GM12878 (cell line): ENCODE data around the gene KCNC2. TPM values are rescaled to one million over a fixed set of nuclear protein-coding genes. Genes with fewer than 3 reads are reported as not detected.

Experiments used
- ATAC-seq: fragments of 200-7000 bp; cut with Tn5 transposase; 3 replicates; pipeline ENCODE4 v1.9.1; 2020; ENCODE audit warnings: mild to moderate bottlenecking, moderate library complexity
- BruUV-seq: library from RNA; stranded (reverse); fragments of 400-500 nt; replicated peaks from 2 replicates; lab custom pipeline; 2021; lab: Mats Ljungman, UMichigan
- CTCF ChIA-PET: fragments of 300-600 bp; sonication (Branson Sonifier 250); formaldehyde crosslinking; extraction: SDS; loops from one replicate; lab custom pipeline; 2021; ENCODE audit warnings: inconsistent platforms; lab: Yijun Ruan, JAX
- POLR2A ChIA-PET: fragments of 350-600 bp; formaldehyde crosslinking; extraction: SDS; loops from one replicate; lab custom pipeline; 2021; ENCODE audit warnings: inconsistent platforms; lab: Charles Lee
- RAD21 ChIA-PET: fragments of 300-600 bp; sonication (Branson Sonifier 250); formaldehyde crosslinking; loops from one replicate; lab custom pipeline; 2023; ENCODE audit warnings: antibody characterized with exemption; ENCODE audit not compliant: unreplicated experiment; lab: Charles Lee
- SMC1A ChIA-PET: fragments of 300-600 bp; sonication (Branson Sonifier 250); formaldehyde crosslinking; loops from one replicate; lab custom pipeline; 2023; ENCODE audit not compliant: unreplicated experiment, uncharacterized antibody; lab: Charles Lee
- DNase-seq: peaks from one replicate; pipeline ENCODE4 v3.0.0-alpha.2; 2011; ENCODE audit warnings: low read depth, low spot score
- FAIRE-seq: peaks from 3 replicates; lab custom pipeline; 2011; peaks lifted over from hg19 to GRCh38; lab: Jason Lieb, UNC
- H2AFZ ChIP-seq: 2 replicates; pipeline ENCODE4 v1.6.0; 2011; ENCODE audit warnings: low read depth, low read length, control low read depth; ENCODE audit not compliant: control insufficient read depth
- H3K27ac ChIP-seq: 2 replicates; pipeline ENCODE4 v1.5.1; 2011; ENCODE audit warnings: control low read depth; ENCODE audit not compliant: control insufficient read depth, insufficient read depth
- H3K27me3 ChIP-seq, 2 experiments: replicated peaks in 1 of 2; 2 replicates each; pipeline versions ENCODE4 v1.6.0 to v1.6.1; 2011; ENCODE audit warnings: low read length in 1 of 2; ENCODE audit not compliant: control insufficient read depth in 2 of 2, insufficient read depth in 2 of 2
- H3K36me3 ChIP-seq, 2 experiments: 2 replicates each; pipeline ENCODE4 v1.5.1; 2011; ENCODE audit warnings: low read length in 1 of 2; ENCODE audit not compliant: control insufficient read depth in 2 of 2, insufficient read depth in 2 of 2
- H3K4me1 ChIP-seq: 2 replicates; pipeline ENCODE4 v1.6.1; 2011; ENCODE audit warnings: mild to moderate bottlenecking, low read length, moderate library complexity, mixed read lengths; ENCODE audit not compliant: control insufficient read depth, insufficient read depth
- H3K4me2 ChIP-seq: 2 replicates; pipeline ENCODE4 v1.6.0; 2011; ENCODE audit warnings: control low read depth; ENCODE audit not compliant: control insufficient read depth, insufficient read depth
- H3K4me3 ChIP-seq: fragments of 200-600 bp; sonication (generic); 2 replicates; pipeline ENCODE4 v1.5.1; 2016
- H3K79me2 ChIP-seq: 2 replicates; pipeline ENCODE4 v1.6.0; 2011; ENCODE audit warnings: low read length; ENCODE audit not compliant: control insufficient read depth, insufficient read depth
- H3K9ac ChIP-seq: 2 replicates; pipeline ENCODE4 v1.8.0; 2011; ENCODE audit warnings: low read length, control low read depth, mixed read lengths; ENCODE audit not compliant: control insufficient read depth, insufficient read depth
- H3K9me3 ChIP-seq: replicated peaks from 3 replicates; pipeline ENCODE4 v1.5.1; 2011; ENCODE audit warnings: mild to moderate bottlenecking, low read length; ENCODE audit not compliant: control insufficient read depth, insufficient read depth
- H4K20me1 ChIP-seq: 2 replicates; pipeline ENCODE4 v1.6.0; 2011; ENCODE audit not compliant: control insufficient read depth, insufficient read depth
- ATF7 ChIP-seq: fragments of 450-650 bp; IDR thresholded peaks from 2 replicates; pipeline ENCODE4 v1.6.1; 2016; ENCODE audit warnings: low read depth, mild to moderate bottlenecking
- CBX3 ChIP-seq: fragments of 200-600 bp; sonication (generic); IDR thresholded peaks from 2 replicates; pipeline ENCODE4 v1.6.1; 2016; ENCODE audit warnings: low read depth, borderline replicate concordance
- CHD4 ChIP-seq: fragments of 200-600 bp; sonication (generic); IDR thresholded peaks from 2 replicates; pipeline ENCODE4 v1.6.1; 2016; ENCODE audit warnings: mild to moderate bottlenecking
- EP300 ChIP-seq, 2 experiments: fragments of 150-350 bp in 1 of 2; IDR thresholded peaks; 2 replicates each; pipeline ENCODE4 v1.6.1; 2011 to 2012; ENCODE audit warnings: low read depth in 2 of 2, low read length in 2 of 2, borderline replicate concordance in 1 of 2, improper control_type of control experiment in 1 of 2, inconsistent platforms in 1 of 2; ENCODE audit not compliant: control insufficient read depth in 1 of 2
- ESRRA ChIP-seq: IDR thresholded peaks from 2 replicates; pipeline ENCODE4 v1.6.1; 2012; ENCODE audit warnings: mild to moderate bottlenecking, low read length, improper control_type of control experiment
- EZH2 ChIP-seq: IDR thresholded peaks from 2 replicates; pipeline ENCODE4 v1.6.1; 2012; ENCODE audit warnings: low read depth, mild to moderate bottlenecking, control low read depth, inconsistent platforms, low read length, borderline replicate concordance; ENCODE audit not compliant: control insufficient read depth
- HDGF ChIP-seq: fragments of 450-650 bp; IDR thresholded peaks from 2 replicates; pipeline ENCODE4 v1.6.1; 2016; ENCODE audit warnings: antibody characterized with exemption
- TAF1 ChIP-seq: IDR thresholded peaks from 2 replicates; pipeline ENCODE4 v1.6.1; 2011; ENCODE audit warnings: mild to moderate bottlenecking, low read depth, low read length, borderline replicate concordance
- WRNIP1 ChIP-seq: IDR thresholded peaks from 2 replicates; pipeline ENCODE4 v1.6.1; 2011; ENCODE audit warnings: low read depth, low read length, improper control_type of control experiment, borderline replicate concordance
- WGBS: methylation state at CpG from one replicate; pipeline ENCODE4 v1.1.6; 2016; ENCODE audit warnings: low lambda C conversion rate; ENCODE audit not compliant: insufficient replicate concordance, insufficient coverage; ENCODE audit errors: missing lambda C conversion rate; 5-methylcytosine and 5-hydroxymethylcytosine counted together
- in situ Hi-C: fragments of 300-500 bp; cut with MboI; formaldehyde crosslinking; loops from 9 replicates; pipeline ENCODE4 v1.14.3; 2018; ENCODE audit warnings: mixed read lengths
- intact Hi-C: fragments of 100-400 bp; cut with micrococcal nuclease; formaldehyde crosslinking; loops from one replicate; pipeline ENCODE4 v1.14.2; 2022; ENCODE audit not compliant: unreplicated experiment
- polyA plus RNA-seq, 11 experiments: library from polyadenylated mRNA; depleted of rRNA in 4 of 11; unstranded in 6 of 11; stranded (reverse) in 5 of 11; fragments of >200 nt; fragmentation: Nextera tagmentation in 4 of 11; fragmentation: Illumina TruSeq in 1 of 11; extraction: Ambion mirVana in 4 of 11; extraction: Trizol in 1 of 11; gene quantifications; 1 replicate in 1 of 11; 2 replicates in 10 of 11; pipeline versions ENCODE4 v1.2.1 to v1.2.3, GENCODE V29; 2011 to 2016; ENCODE audit warnings: inconsistent platforms in 2 of 11, missing spikeins in 2 of 11, low read depth in 1 of 11
- total RNA-seq, 4 experiments: library from RNA; depleted of rRNA in 3 of 4; stranded (reverse); fragments of >200 nt in 3 of 4; fragmentation: Illumina TruSeq in 1 of 4; extraction: Trizol in 1 of 4; gene quantifications; 2 replicates each; pipeline versions ENCODE4 v1.2.1 to v1.2.3, GENCODE V29; 2013 to 2021
- TF ChIP-seq, protein P1 (sequence below): fragments of 450-650 bp; IDR thresholded peaks from 2 replicates; pipeline ENCODE4 v1.6.1; 2017; ENCODE audit warnings: mild to moderate bottlenecking
- TF ChIP-seq, protein P2 (sequence below): IDR thresholded peaks from 2 replicates; pipeline ENCODE4 v1.6.1; 2011; ENCODE audit warnings: low read depth, low read length, improper control_type of control experiment, borderline replicate concordance
- TF ChIP-seq, protein P3 (sequence below): fragments of 450-650 bp; IDR thresholded peaks from 2 replicates; pipeline ENCODE4 v1.6.1; 2017; ENCODE audit warnings: antibody characterized with exemption, mild to moderate bottlenecking, moderate library complexity
- TF ChIP-seq, protein P4 (sequence below): IDR thresholded peaks from 2 replicates; pipeline ENCODE4 v1.6.1; 2012; ENCODE audit warnings: mild to moderate bottlenecking, low read depth, low read length

Gene KCNC2
- total and polyA plus RNA-seq, 10 of the 15 experiments (the other 5 are each of a cell fraction or from before 2014, with no cell fraction given), result 0.03 to 2.3 (median 0.08) TPM; not detected in 7

DNA sequence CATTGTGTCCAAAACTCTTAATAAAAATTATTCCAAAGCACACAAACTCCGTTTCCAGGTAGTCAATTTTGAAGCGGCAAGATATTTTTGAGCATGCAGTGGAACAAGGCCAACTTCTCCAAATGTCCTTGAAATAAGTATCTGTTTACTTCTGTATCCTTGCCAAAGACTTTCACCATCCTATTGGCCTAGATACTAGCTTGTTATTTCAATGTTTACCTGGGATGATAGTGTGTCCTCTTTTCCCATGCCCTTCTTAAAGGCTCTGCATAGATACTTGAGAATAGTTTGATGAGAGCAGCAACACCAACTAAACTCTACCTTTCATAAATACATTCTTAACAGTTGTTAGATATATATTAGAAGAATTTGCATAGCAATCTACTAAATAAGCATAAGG, 160.9 kb downstream of the KCNC2 start (continued):
- TF ChIP-seq, protein P1, sequence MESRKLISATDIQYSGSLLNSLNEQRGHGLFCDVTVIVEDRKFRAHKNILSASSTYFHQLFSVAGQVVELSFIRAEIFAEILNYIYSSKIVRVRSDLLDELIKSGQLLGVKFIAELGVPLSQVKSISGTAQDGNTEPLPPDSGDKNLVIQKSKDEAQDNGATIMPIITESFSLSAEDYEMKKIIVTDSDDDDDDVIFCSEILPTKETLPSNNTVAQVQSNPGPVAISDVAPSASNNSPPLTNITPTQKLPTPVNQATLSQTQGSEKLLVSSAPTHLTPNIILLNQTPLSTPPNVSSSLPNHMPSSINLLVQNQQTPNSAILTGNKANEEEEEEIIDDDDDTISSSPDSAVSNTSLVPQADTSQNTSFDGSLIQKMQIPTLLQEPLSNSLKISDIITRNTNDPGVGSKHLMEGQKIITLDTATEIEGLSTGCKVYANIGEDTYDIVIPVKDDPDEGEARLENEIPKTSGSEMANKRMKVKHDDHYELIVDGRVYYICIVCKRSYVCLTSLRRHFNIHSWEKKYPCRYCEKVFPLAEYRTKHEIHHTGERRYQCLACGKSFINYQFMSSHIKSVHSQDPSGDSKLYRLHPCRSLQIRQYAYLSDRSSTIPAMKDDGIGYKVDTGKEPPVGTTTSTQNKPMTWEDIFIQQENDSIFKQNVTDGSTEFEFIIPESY, result no peak
- TF ChIP-seq EP300 (IDR thresholded peaks at IDR 0.05; ENCODE audit: borderline replicate concordance in 1 of 2, control insufficient read depth in 1 of 2, low read depth in 2 of 2, low read length in 2 of 2), result no peak
- TF ChIP-seq, protein P2, sequence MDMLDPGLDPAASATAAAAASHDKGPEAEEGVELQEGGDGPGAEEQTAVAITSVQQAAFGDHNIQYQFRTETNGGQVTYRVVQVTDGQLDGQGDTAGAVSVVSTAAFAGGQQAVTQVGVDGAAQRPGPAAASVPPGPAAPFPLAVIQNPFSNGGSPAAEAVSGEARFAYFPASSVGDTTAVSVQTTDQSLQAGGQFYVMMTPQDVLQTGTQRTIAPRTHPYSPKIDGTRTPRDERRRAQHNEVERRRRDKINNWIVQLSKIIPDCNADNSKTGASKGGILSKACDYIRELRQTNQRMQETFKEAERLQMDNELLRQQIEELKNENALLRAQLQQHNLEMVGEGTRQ, result no peak
- no peak for TF ChIP-seq ESRRA
- TF ChIP-seq ATF7, result no peak
- TF ChIP-seq EZH2, result no peak
- TF ChIP-seq WRNIP1, result no peak
- no peak for TF ChIP-seq CHD4
- TF ChIP-seq HDGF, result no peak

DNA sequence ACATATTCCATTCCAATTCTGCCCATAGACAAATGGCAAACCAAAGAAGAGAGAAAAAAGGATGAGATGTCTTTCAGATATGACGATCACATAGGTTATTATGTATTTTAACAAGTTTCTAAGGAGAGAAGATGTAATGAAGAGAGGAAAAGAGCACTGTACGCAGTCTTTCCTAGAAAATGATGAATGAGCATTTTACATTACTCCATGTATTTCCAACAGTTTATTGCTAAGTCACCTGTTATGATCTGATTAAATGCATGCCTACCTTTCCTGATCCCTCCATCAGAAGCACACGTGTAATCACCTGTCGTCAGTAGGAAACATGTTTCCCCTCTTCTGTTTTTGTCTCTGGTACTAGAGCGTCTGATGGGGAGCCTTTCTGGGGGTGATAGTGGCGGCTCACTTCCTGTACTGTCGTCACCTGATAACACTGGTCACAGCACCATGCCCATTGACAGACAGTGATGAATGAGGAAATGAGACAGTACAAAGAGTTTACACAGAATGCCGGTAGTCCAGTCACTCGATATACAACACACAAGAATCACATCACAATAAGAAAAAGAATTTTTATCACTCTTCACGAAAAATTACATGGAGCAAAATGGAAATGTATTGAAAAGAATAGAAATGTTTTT, 161.6 kb downstream of the KCNC2 start:
- no peaks in the 10 kb centered on the region for H3K36me3 ChIP-seq
- ChIA-PET SMC1A (no interaction called here), RAD21 (no interaction called here), POLR2A (no interaction called here), CTCF (no interaction called here)
- intact Hi-C loops, result no loop called here
- H4K20me1 ChIP-seq, result no peaks in the 10 kb centered on the region
- ATAC-seq, result peak; percentile 77
- DNase-seq, result no peak
- no peak overlapping the region for H3K4me2 ChIP-seq
- H3K4me1 ChIP-seq, result no peaks in the 10 kb centered on the region
- no peaks in the 10 kb centered on the region for H3K9me3 ChIP-seq
- no peak overlapping the region for H3K27ac ChIP-seq
- no peak for FAIRE-seq
- H3K9ac ChIP-seq, result no peak overlapping the region
- in situ Hi-C loops, result no loop called here
- H2AFZ ChIP-seq, result no peak overlapping the region
- WGBS, result 37% methylated on average over 10 of the region's 10 CpGs
- H3K27me3 ChIP-seq, result no peaks in the 10 kb centered on the region
- no peak overlapping the region for H3K4me3 ChIP-seq
- BruUV-seq, result no TSS peak
- H3K79me2 ChIP-seq, result no peaks in the 10 kb centered on the region
- TF ChIP-seq, protein P3, sequence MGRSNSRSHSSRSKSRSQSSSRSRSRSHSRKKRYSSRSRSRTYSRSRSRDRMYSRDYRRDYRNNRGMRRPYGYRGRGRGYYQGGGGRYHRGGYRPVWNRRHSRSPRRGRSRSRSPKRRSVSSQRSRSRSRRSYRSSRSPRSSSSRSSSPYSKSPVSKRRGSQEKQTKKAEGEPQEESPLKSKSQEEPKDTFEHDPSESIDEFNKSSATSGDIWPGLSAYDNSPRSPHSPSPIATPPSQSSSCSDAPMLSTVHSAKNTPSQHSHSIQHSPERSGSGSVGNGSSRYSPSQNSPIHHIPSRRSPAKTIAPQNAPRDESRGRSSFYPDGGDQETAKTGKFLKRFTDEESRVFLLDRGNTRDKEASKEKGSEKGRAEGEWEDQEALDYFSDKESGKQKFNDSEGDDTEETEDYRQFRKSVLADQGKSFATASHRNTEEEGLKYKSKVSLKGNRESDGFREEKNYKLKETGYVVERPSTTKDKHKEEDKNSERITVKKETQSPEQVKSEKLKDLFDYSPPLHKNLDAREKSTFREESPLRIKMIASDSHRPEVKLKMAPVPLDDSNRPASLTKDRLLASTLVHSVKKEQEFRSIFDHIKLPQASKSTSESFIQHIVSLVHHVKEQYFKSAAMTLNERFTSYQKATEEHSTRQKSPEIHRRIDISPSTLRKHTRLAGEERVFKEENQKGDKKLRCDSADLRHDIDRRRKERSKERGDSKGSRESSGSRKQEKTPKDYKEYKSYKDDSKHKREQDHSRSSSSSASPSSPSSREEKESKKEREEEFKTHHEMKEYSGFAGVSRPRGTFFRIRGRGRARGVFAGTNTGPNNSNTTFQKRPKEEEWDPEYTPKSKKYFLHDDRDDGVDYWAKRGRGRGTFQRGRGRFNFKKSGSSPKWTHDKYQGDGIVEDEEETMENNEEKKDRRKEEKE, result no peak
- TF ChIP-seq CBX3 (no peak), ATF7 (peak; percentile 52; the same call in 1 of the 2 replicates), TAF1 (no peak)
- TF ChIP-seq, protein P4, sequence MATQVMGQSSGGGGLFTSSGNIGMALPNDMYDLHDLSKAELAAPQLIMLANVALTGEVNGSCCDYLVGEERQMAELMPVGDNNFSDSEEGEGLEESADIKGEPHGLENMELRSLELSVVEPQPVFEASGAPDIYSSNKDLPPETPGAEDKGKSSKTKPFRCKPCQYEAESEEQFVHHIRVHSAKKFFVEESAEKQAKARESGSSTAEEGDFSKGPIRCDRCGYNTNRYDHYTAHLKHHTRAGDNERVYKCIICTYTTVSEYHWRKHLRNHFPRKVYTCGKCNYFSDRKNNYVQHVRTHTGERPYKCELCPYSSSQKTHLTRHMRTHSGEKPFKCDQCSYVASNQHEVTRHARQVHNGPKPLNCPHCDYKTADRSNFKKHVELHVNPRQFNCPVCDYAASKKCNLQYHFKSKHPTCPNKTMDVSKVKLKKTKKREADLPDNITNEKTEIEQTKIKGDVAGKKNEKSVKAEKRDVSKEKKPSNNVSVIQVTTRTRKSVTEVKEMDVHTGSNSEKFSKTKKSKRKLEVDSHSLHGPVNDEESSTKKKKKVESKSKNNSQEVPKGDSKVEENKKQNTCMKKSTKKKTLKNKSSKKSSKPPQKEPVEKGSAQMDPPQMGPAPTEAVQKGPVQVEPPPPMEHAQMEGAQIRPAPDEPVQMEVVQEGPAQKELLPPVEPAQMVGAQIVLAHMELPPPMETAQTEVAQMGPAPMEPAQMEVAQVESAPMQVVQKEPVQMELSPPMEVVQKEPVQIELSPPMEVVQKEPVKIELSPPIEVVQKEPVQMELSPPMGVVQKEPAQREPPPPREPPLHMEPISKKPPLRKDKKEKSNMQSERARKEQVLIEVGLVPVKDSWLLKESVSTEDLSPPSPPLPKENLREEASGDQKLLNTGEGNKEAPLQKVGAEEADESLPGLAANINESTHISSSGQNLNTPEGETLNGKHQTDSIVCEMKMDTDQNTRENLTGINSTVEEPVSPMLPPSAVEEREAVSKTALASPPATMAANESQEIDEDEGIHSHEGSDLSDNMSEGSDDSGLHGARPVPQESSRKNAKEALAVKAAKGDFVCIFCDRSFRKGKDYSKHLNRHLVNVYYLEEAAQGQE, result no peak
